A549 (cell line): ENCODE data around the gene MEGF6.

Experiments used
- EP300 ChIP-seq, 2 experiments: fragments of >200 bp; sonication (Bioruptor Twin); formaldehyde crosslinking; IDR thresholded peaks; 2 replicates in 1 of 2; 3 replicates in 1 of 2; pipeline ENCODE4 v1.6.1; 2016 to 2017
- MAX ChIP-seq: IDR thresholded peaks from 2 replicates; pipeline ENCODE4 v1.6.1; 2012
- REST ChIP-seq: fragments of 200-600 bp; sonication (generic); IDR thresholded peaks from 2 replicates; pipeline ENCODE4 v1.6.1; 2016; ENCODE audit warnings: antibody characterized with exemption, mild to moderate bottlenecking, moderate library complexity
- RFX5 ChIP-seq: fragments of 450-650 bp; IDR thresholded peaks from 2 replicates; pipeline ENCODE4 v1.7.1; 2014; ENCODE audit warnings: antibody characterized with exemption, mild to moderate bottlenecking, moderate library complexity

GRCh38 chr1:3634059-3634800, 22.9 kb upstream of the MEGF6 start:
- TF ChIP-seq REST = no peak
- no peak for TF ChIP-seq EP300 (IDR thresholded peaks at IDR 0.05)
- TF ChIP-seq RFX5 = no peak
- no peak for TF ChIP-seq MAX
